DND-41 (cell line): ENCODE data around the gene ST13.

Source experiments
- ATAC-seq: fragments of 200-7000 bp; cut with Tn5 transposase; 3 replicates; pipeline ENCODE4 v1.9.1; 2021; ENCODE audit warnings: low read depth; ENCODE audit not compliant: insufficient read depth
- DNase-seq: peaks from one replicate; pipeline ENCODE4 v3.0.0-alpha.2; 2020
- H2AFZ ChIP-seq: 2 replicates; pipeline ENCODE4 v1.6.0; 2012; ENCODE audit warnings: low read depth, low read length
- H3K27ac ChIP-seq: 2 replicates; pipeline ENCODE4 v1.5.1; 2012; ENCODE audit warnings: low read length, inconsistent platforms
- H3K27me3 ChIP-seq: fragments of 200-600 bp; sonication (generic); 2 replicates; pipeline ENCODE4 v1.6.0; 2012; ENCODE audit warnings: low read length, mild to moderate bottlenecking, inconsistent platforms; ENCODE audit not compliant: insufficient read depth, poor library complexity
- H3K36me3 ChIP-seq: 2 replicates; pipeline ENCODE4 v1.5.1; 2012; ENCODE audit warnings: low read length, inconsistent platforms; ENCODE audit not compliant: insufficient read depth
- H3K4me1 ChIP-seq: 2 replicates; pipeline ENCODE4 v1.5.1; 2012; ENCODE audit warnings: mild to moderate bottlenecking, low read length; ENCODE audit not compliant: insufficient read depth
- H3K4me2 ChIP-seq: 2 replicates; pipeline ENCODE4 v1.6.0; 2012; ENCODE audit warnings: mild to moderate bottlenecking, moderate library complexity, low read length, inconsistent platforms; ENCODE audit not compliant: insufficient read depth
- H3K4me3 ChIP-seq, 2 experiments: fragments of 200-600 bp in 1 of 2; shearing (Covaris generic) in 1 of 2; 2 replicates each; pipeline ENCODE4 v1.5.1; 2012 to 2016; ENCODE audit warnings: inconsistent platforms in 2 of 2, low read length in 2 of 2, mild to moderate bottlenecking in 2 of 2, low read depth in 1 of 2, moderate library complexity in 1 of 2
- H3K79me2 ChIP-seq: 2 replicates; pipeline ENCODE4 v1.6.0; 2012; ENCODE audit warnings: low read length, inconsistent platforms; ENCODE audit not compliant: insufficient read depth
- H3K9ac ChIP-seq: 2 replicates; pipeline ENCODE4 v1.6.0; 2012; ENCODE audit warnings: low read depth, mild to moderate bottlenecking, inconsistent platforms, low read length, moderate library complexity
- H3K9me3 ChIP-seq: 2 replicates; pipeline ENCODE4 v1.5.1; 2012; ENCODE audit warnings: low read length, moderate library complexity, mild to moderate bottlenecking, inconsistent platforms; ENCODE audit not compliant: insufficient read depth, severe bottlenecking
- H4K20me1 ChIP-seq: 2 replicates; pipeline ENCODE4 v1.6.0; 2012; ENCODE audit warnings: low read length; ENCODE audit not compliant: insufficient read depth
- CTCF ChIP-seq: IDR thresholded peaks from 2 replicates; pipeline ENCODE4 v1.5.1; 2012; ENCODE audit warnings: borderline replicate concordance, low read length, moderate library complexity, mild to moderate bottlenecking; ENCODE audit not compliant: poor library complexity, severe bottlenecking; ENCODE audit errors: extremely low read depth
- EZH2 ChIP-seq: IDR thresholded peaks from 3 replicates; pipeline ENCODE4 v1.6.1; 2012; ENCODE audit warnings: borderline replicate concordance, low read depth, mild to moderate bottlenecking, moderate library complexity, low read length, inconsistent platforms; ENCODE audit not compliant: severe bottlenecking

The ST13 gene

GRCh38 chr22:40799008-40799407, 57.4 kb downstream of the ST13 start:
- TF ChIP-seq CTCF, result no peak
- TF ChIP-seq EZH2, result no peak
- H3K79me2 ChIP-seq, result peaks cover 26% of the 10 kb centered on the region
- H3K4me2 ChIP-seq, result no peak overlapping the region
- no peak overlapping the region for H3K4me3 ChIP-seq
- no peaks in the 10 kb centered on the region; the same call in 1 of the 2 replicates for H4K20me1 ChIP-seq
- ATAC-seq, result peak; percentile 64; the same call in 1 of the 3 replicates
- no peak overlapping the region for H3K27ac ChIP-seq
- no peaks in the 10 kb centered on the region for H3K27me3 ChIP-seq
- no peaks in the 10 kb centered on the region for H3K4me1 ChIP-seq
- H2AFZ ChIP-seq, result no peak overlapping the region
- H3K36me3 ChIP-seq, result peaks cover 23% of the 10 kb centered on the region
- DNase-seq, result no peak
- no peak overlapping the region for H3K9ac ChIP-seq
- no peaks in the 10 kb centered on the region for H3K9me3 ChIP-seq

- H3K36me3 ChIP-seq, result peaks cover 26% of the 10 kb centered on the region
- H3K4me2 ChIP-seq, result no peak overlapping the region
- H4K20me1 ChIP-seq, result no peaks in the 10 kb centered on the region
- peaks cover 21% of the 10 kb centered on the region for H3K79me2 ChIP-seq
- no peaks in the 10 kb centered on the region for H3K9me3 ChIP-seq
- no peak overlapping the region for H3K27ac ChIP-seq
- no peak overlapping the region for H3K9ac ChIP-seq
- no peaks in the 10 kb centered on the region for H3K4me1 ChIP-seq
- ATAC-seq (no peak), DNase-seq (no peak)
- H2AFZ ChIP-seq, result no peak overlapping the region
- no peaks in the 10 kb centered on the region for H3K27me3 ChIP-seq
- no peak overlapping the region for H3K4me3 ChIP-seq
- no peak for TF ChIP-seq CTCF
These were observed 59.0 kb downstream of the ST13 start for GRCh38 chr22:40797427-40797826.

GRCh38 chr22:40792451-40792850, 64.0 kb downstream of the ST13 start:
- Histone ChIP-seq H3K4me2 (no peak overlapping the region), H3K9me3 (no peaks in the 10 kb centered on the region), H2AFZ (no peak overlapping the region), H3K27ac (no peak overlapping the region), H3K79me2 (no peaks in the 10 kb centered on the region), H3K4me1 (no peaks in the 10 kb centered on the region), H4K20me1 (no peaks in the 10 kb centered on the region), H3K4me3 (no peak overlapping the region), H3K36me3 (peaks cover 40% of the 10 kb centered on the region), H3K27me3 (no peaks in the 10 kb centered on the region), H3K9ac (no peak overlapping the region)
- TF ChIP-seq CTCF, result no peak
- no peak for TF ChIP-seq EZH2
- ATAC-seq (no peak), DNase-seq (no peak)

- no peaks in the 10 kb centered on the region for H4K20me1 ChIP-seq
- no peak overlapping the region for H2AFZ ChIP-seq
- H3K4me1 ChIP-seq, result no peaks in the 10 kb centered on the region
- no peaks in the 10 kb centered on the region for H3K79me2 ChIP-seq
- no peak overlapping the region for H3K4me2 ChIP-seq
- peaks cover 43% of the 10 kb centered on the region for H3K36me3 ChIP-seq
- H3K9ac ChIP-seq, result no peak overlapping the region
- ATAC-seq (no peak), DNase-seq (no peak)
- H3K4me3 ChIP-seq, result no peak overlapping the region
- H3K9me3 ChIP-seq, result no peaks in the 10 kb centered on the region
- H3K27ac ChIP-seq, result no peak overlapping the region
- TF ChIP-seq CTCF, result no peak
- TF ChIP-seq EZH2, result no peak
- no peaks in the 10 kb centered on the region for H3K27me3 ChIP-seq
These were observed 65.2 kb downstream of the ST13 start for GRCh38 chr22:40791241-40791640.
